ENCODE results near the gene CRIM1. TPM values are rescaled to one million over a fixed set of nuclear protein-coding genes. Genes with fewer than 3 reads are reported as not detected.

Gene CRIM1
- total and polyA plus RNA-seq, 4 donors, result 2.2 to 22.1 (median 9.6) TPM

GRCh38 chr2:36355890-36356297, 316 bp downstream of the CRIM1 start:
- Histone ChIP-seq H3K9ac (ENCODE audit: low read depth in 1 of 2, low read length in 2 of 2) (no peak overlapping the region), H3K4me1 (ENCODE audit: control insufficient read depth in 4 of 4, insufficient read depth in 4 of 4, low read length in 3 of 4) (peaks cover 11 to 25% (median 17%) of the 10 kb centered on the region in 4 donors), H3K4me3 (ENCODE audit: low read depth in 1 of 3, low read length in 3 of 3) (peak overlapping the region; percentile 51 to 85 (median 53)), H3K36me3 (ENCODE audit: control insufficient read depth in 4 of 4, insufficient read depth in 3 of 4, low read depth in 1 of 4, low read length in 3 of 4) (no peaks in the 10 kb centered on the region), H3K27me3 (ENCODE audit: control insufficient read depth in 4 of 4, insufficient read depth in 4 of 4, low read length in 3 of 4) (no peaks in the 10 kb centered on the region), H3K27ac (ENCODE audit: low read depth in 1 of 2, low read length in 2 of 2) (peak overlapping the region; percentile 16 to 64), H3K9me3 (ENCODE audit: control insufficient read depth in 4 of 4, low read length in 3 of 4) (no peaks in the 10 kb centered on the region)
- under 1% methylated on average over 55 of the region's 55 CpGs for WGBS
- TF ChIP-seq YY1 (IDR thresholded peaks at IDR 0.05), result no peak
- TF ChIP-seq MAX (IDR thresholded peaks at IDR 0.05), result no peak
- no peak for TF ChIP-seq SP1 (IDR thresholded peaks at IDR 0.05)
- TF ChIP-seq GABPA (IDR thresholded peaks at IDR 0.05 in 1 of 2, conservative IDR thresholded peaks at IDR 0.05 in 1 of 2), result no peak
- TF ChIP-seq RAD21 (IDR thresholded peaks at IDR 0.05), result no peak
- TF ChIP-seq FOXA1 (IDR thresholded peaks at IDR 0.05), result no peak
- no peak for TF ChIP-seq JUND (IDR thresholded peaks at IDR 0.05)
- no peak for TF ChIP-seq TAF1 (conservative IDR thresholded peaks at IDR 0.05)
- no peak for TF ChIP-seq CTCF (IDR thresholded peaks at IDR 0.05; ENCODE audit: low read depth, low read length, missing input control)
- no peak for TF ChIP-seq NR2F2 (IDR thresholded peaks at IDR 0.05)
- TF ChIP-seq HNF4A (conservative IDR thresholded peaks at IDR 0.05), result no peak
- no peak for DNase-seq (ENCODE audit: low spot score)

GRCh38 chr2:36356298-36356989, 866 bp downstream of the CRIM1 start:
- peak overlapping the region; percentile 62 to 64 for H3K27ac ChIP-seq (ENCODE audit: low read depth in 1 of 2, low read length in 2 of 2)
- H3K36me3 ChIP-seq (ENCODE audit: control insufficient read depth in 4 of 4, insufficient read depth in 3 of 4, low read depth in 1 of 4, low read length in 3 of 4), result no peaks in the 10 kb centered on the region
- no peaks in the 10 kb centered on the region for H3K9me3 ChIP-seq (ENCODE audit: control insufficient read depth in 4 of 4, low read length in 3 of 4)
- 1% methylated on average over 74 of the region's 74 CpGs for WGBS
- H3K9ac ChIP-seq (ENCODE audit: low read depth in 1 of 2, low read length in 2 of 2), result peak overlapping the region in 1 of 2 donors; percentile 16
- H3K4me3 ChIP-seq (ENCODE audit: low read depth in 1 of 3, low read length in 3 of 3), result peak overlapping the region; percentile 51 to 85 (median 53)
- DNase-seq (ENCODE audit: low spot score), result peak; percentile 42
- H3K27me3 ChIP-seq (ENCODE audit: control insufficient read depth in 4 of 4, insufficient read depth in 4 of 4, low read length in 3 of 4), result no peaks in the 10 kb centered on the region
- peaks cover 11 to 25% (median 17%) of the 10 kb centered on the region in 4 donors for H3K4me1 ChIP-seq (ENCODE audit: control insufficient read depth in 4 of 4, insufficient read depth in 4 of 4, low read length in 3 of 4)
- TF ChIP-seq GABPA (IDR thresholded peaks at IDR 0.05 in 1 of 2, conservative IDR thresholded peaks at IDR 0.05 in 1 of 2) (no peak), SP1 (IDR thresholded peaks at IDR 0.05) (no peak), HNF4G (IDR thresholded peaks at IDR 0.05) (no peak), ZBTB33 (IDR thresholded peaks at IDR 0.05) (no peak), RXRA (IDR thresholded peaks at IDR 0.05) (no peak), TAF1 (conservative IDR thresholded peaks at IDR 0.05) (no peak), MAX (IDR thresholded peaks at IDR 0.05) (no peak), EGR1 (IDR thresholded peaks at IDR 0.05; ENCODE audit: low read depth in 2 of 2) (no peak), FOXA1 (IDR thresholded peaks at IDR 0.05) (no peak), YY1 (IDR thresholded peaks at IDR 0.05) (no peak), FOXA2 (IDR thresholded peaks at IDR 0.05) (no peak), ATF3 (IDR thresholded peaks at IDR 0.05) (no peak), JUND (IDR thresholded peaks at IDR 0.05) (no peak)
